Lung microvascular endothelial cell (primary cell): ENCODE data around the gene HFM1. TPM values are rescaled to one million over a fixed set of nuclear protein-coding genes. Genes with fewer than 3 reads are reported as not detected.

Source experiments
- DNase-seq, 2 donors: peaks; one replicate each; pipeline versions ENCODE4 v3.0.0 to v3.0.0-alpha.2; 2010; ENCODE audit warnings: low read depth in 2 of 2
- total RNA-seq: library from RNA; depleted of rRNA; stranded (reverse); fragments of >200 nt; gene quantifications from 2 replicates; pipeline ENCODE4 v1.2.1, GENCODE V29; 2014

The HFM1 gene
- total RNA-seq, 1 donor from 2014 or later: 0.20 TPM

- DNase-seq: no peak
Observed at GRCh38 chr1:91261655-91262054, 143.0 kb downstream of the HFM1 start.

GRCh38 chr1:91245435-91245834 is 159.2 kb downstream of the HFM1 start:
- DNase-seq: no peak

GRCh38 chr1:91244737-91245136 is 159.9 kb downstream of the HFM1 start:
- DNase-seq: no peak

GRCh38 chr1:91243171-91243570 is 161.5 kb downstream of the HFM1 start:
- DNase-seq: no peak

GRCh38 chr1:91234181-91234580 is 170.5 kb downstream of the HFM1 start:
- no peak for DNase-seq

- DNase-seq: no peak
Observed at GRCh38 chr1:91226741-91227140, 177.9 kb downstream of the HFM1 start.

- DNase-seq: no peak
Observed at GRCh38 chr1:91224878-91225277, 179.8 kb downstream of the HFM1 start.

- DNase-seq: no peak
Observed at GRCh38 chr1:91221017-91221416, 183.6 kb downstream of the HFM1 start.

GRCh38 chr1:91217911-91218310 is 186.7 kb downstream of the HFM1 start:
- no peak for DNase-seq

Other genes with a start within 250 kb of the HFM1 start
- 1.2 and 2.8 TPM in 2 replicates for gene CDC7, start 96.0 kb upstream of the HFM1 start, total RNA-seq